K562 (cell line): ENCODE measurements around the gene TPSAB1. TPM values are rescaled to one million over a fixed set of nuclear protein-coding genes. Genes with fewer than 3 reads are reported as not detected.
A peak's percentile ranks its signal among the peaks of the same experiment; 100 is the strongest.

Experiments used
- ATAC-seq: fragments of 200-7000 bp; cut with Tn5 transposase; 3 replicates; pipeline ENCODE4 v1.9.1; 2020; ENCODE audit warnings: moderate library complexity
- BruUV-seq: library from RNA; stranded (reverse); fragments of 400-500 nt; replicated peaks from 2 replicates; lab custom pipeline; 2021; lab: Mats Ljungman, UMichigan
- CTCF ChIA-PET: fragments of 300-600 bp; formaldehyde crosslinking; extraction: SDS; loops from one replicate; lab custom pipeline; 2021; ENCODE audit warnings: low intra/inter-chr PET ratio; lab: Yijun Ruan, JAX
- POLR2A ChIA-PET: fragments of 300-600, 350-650 bp; sonication (Branson Sonifier 250); formaldehyde crosslinking; extraction: SDS; loops from one replicate; lab custom pipeline; 2021; ENCODE audit warnings: antibody characterized with exemption, inconsistent platforms; lab: Yijun Ruan, JAX
- DNase-seq, 4 experiments: peaks; one replicate each; pipeline versions ENCODE4 v3.0.0 to v3.0.0-alpha.2; 2011 to 2018; ENCODE audit warnings: low spot score in 3 of 4, mixed read lengths in 3 of 4; ENCODE audit errors: extremely low read depth in 1 of 4
- FAIRE-seq: peaks from 2 replicates; lab custom pipeline; 2011; peaks lifted over from hg19 to GRCh38; lab: Jason Lieb, UNC
- H2AFZ ChIP-seq: 2 replicates; pipeline ENCODE4 v1.6.0; 2011; ENCODE audit warnings: low read depth, low read length, control low read depth, inconsistent platforms
- H3K27ac ChIP-seq: fragments of 200-600 bp; 3 replicates; pipeline ENCODE4 v1.8.0; 2011; ENCODE audit warnings: low read depth, mild to moderate bottlenecking, control low read depth, inconsistent platforms, low read length, moderate library complexity, mixed read lengths; ENCODE audit errors: extremely low read depth
- H3K27me3 ChIP-seq, 2 experiments: fragments of 300-600 bp in 1 of 2; 2 replicates in 1 of 2; 3 replicates in 1 of 2; pipeline versions ENCODE4 v1.6.0 to v1.8.0; 2011; ENCODE audit warnings: inconsistent platforms in 2 of 2, low read length in 2 of 2, mild to moderate bottlenecking in 1 of 2, mixed read lengths in 1 of 2, moderate library complexity in 1 of 2; ENCODE audit not compliant: control insufficient read depth in 2 of 2, insufficient read depth in 2 of 2
- H3K36me3 ChIP-seq: fragments of 300-600 bp; 3 replicates; pipeline ENCODE4 v1.8.0; 2011; ENCODE audit warnings: mild to moderate bottlenecking, low read length, inconsistent platforms; ENCODE audit not compliant: control insufficient read depth, insufficient read depth
- H3K4me1 ChIP-seq, 2 experiments: fragments of 200-600 bp in 1 of 2; replicated peaks in 1 of 2; 2 replicates in 1 of 2; 3 replicates in 1 of 2; pipeline versions ENCODE4 v1.5.1 to v1.8.0; 2011; ENCODE audit warnings: inconsistent platforms in 2 of 2, low read length in 2 of 2, mild to moderate bottlenecking in 1 of 2, mixed read lengths in 1 of 2, moderate library complexity in 1 of 2; ENCODE audit not compliant: control insufficient read depth in 2 of 2, insufficient read depth in 2 of 2
- H3K4me2 ChIP-seq: 2 replicates; pipeline ENCODE4 v1.6.1; 2011; ENCODE audit warnings: low read length, control low read depth, inconsistent platforms, mixed read lengths; ENCODE audit not compliant: insufficient read depth
- H3K4me3 ChIP-seq: fragments of 200-600 bp; sonication (generic), shearing (Covaris generic); 2 replicates; pipeline ENCODE4 v1.5.1; 2016; ENCODE audit warnings: control low read depth, inconsistent platforms
- H3K79me2 ChIP-seq: fragments of 200-600 bp; 3 replicates; pipeline ENCODE4 v1.8.0; 2011; ENCODE audit warnings: low read length, inconsistent platforms; ENCODE audit not compliant: control insufficient read depth, insufficient read depth
- H3K9ac ChIP-seq, 2 experiments: 2 replicates each; pipeline versions ENCODE4 v1.6.0 to v1.6.1; 2011; ENCODE audit warnings: low read depth in 2 of 2, low read length in 2 of 2, control low read depth in 1 of 2, inconsistent platforms in 1 of 2, mild to moderate bottlenecking in 1 of 2, mixed read lengths in 1 of 2; ENCODE audit not compliant: insufficient read depth in 1 of 2
- H3K9me1 ChIP-seq: one replicate; pipeline ENCODE4 v1.6.0; 2011; ENCODE audit warnings: inconsistent platforms, mild to moderate bottlenecking, low read length, moderate library complexity; ENCODE audit not compliant: control insufficient read depth, insufficient read depth
- H3K9me3 ChIP-seq: replicated peaks from 2 replicates; pipeline ENCODE4 v1.5.1; 2011; ENCODE audit warnings: low read depth, low read length, inconsistent platforms; ENCODE audit not compliant: control insufficient read depth, insufficient read depth
- H4K20me1 ChIP-seq: replicated peaks from 2 replicates; pipeline ENCODE4 v1.6.1; 2011; ENCODE audit warnings: low read length, inconsistent platforms, mixed read lengths; ENCODE audit not compliant: control insufficient read depth, insufficient read depth
- MEIS2 ChIP-seq: fragments of 450-650 bp; IDR thresholded peaks from 2 replicates; pipeline ENCODE4 v1.6.1; 2014; ENCODE audit warnings: mild to moderate bottlenecking; ENCODE audit not compliant: partially characterized antibody
- SPI1 ChIP-seq: IDR thresholded peaks from 2 replicates; pipeline ENCODE4 v1.6.1; 2011; ENCODE audit warnings: low read depth, low read length, control low read depth, borderline replicate concordance
- SRSF3 ChIP-seq: fragments of 200-400 bp; formaldehyde crosslinking; IDR thresholded peaks from 2 replicates; pipeline ENCODE4 v1.6.1; 2016; ENCODE audit warnings: mild to moderate bottlenecking, low read length, moderate library complexity; ENCODE audit not compliant: insufficient read depth
- ZBTB17 ChIP-seq: fragments of 450-650 bp; formaldehyde crosslinking; IDR thresholded peaks from 2 replicates; pipeline ENCODE4 v1.4.0; 2020; ENCODE audit warnings: mild to moderate bottlenecking
- ZFP36 ChIP-seq: fragments of 150-350 bp; IDR thresholded peaks from 2 replicates; pipeline ENCODE4 v1.6.1; 2018; ENCODE audit warnings: low read length, low read depth; ENCODE audit not compliant: partially characterized antibody
- ZKSCAN8 ChIP-seq: fragments of 200-800 bp; sonication (Bioruptor generic); IDR thresholded peaks from 2 replicates; pipeline ENCODE4 v1.6.1; 2016; ENCODE audit warnings: missing genetic modification characterization, missing compliant biosample characterization
- WGBS: fragments of 100-300 bp; shearing (Covaris generic); methylation state at CpG from one replicate; pipeline ENCODE4 v1.1.6; 2016; ENCODE audit warnings: low coverage, mixed read lengths; ENCODE audit not compliant: insufficient coverage; ENCODE audit errors: missing lambda C conversion rate; 5-methylcytosine and 5-hydroxymethylcytosine counted together
- in situ Hi-C: fragments of 300-500 bp; cut with MboI; formaldehyde crosslinking; loops from 4 replicates; pipeline ENCODE4 v1.15.0; 2018; ENCODE audit warnings: inconsistent platforms, mixed read lengths
- intact Hi-C: fragments of 100-400 bp; cut with micrococcal nuclease; formaldehyde crosslinking; loops from 2 replicates; pipeline ENCODE4 v1.14.2; 2022
- polyA plus RNA-seq, 8 experiments: library from polyadenylated mRNA; depleted of rRNA in 4 of 8; stranded (reverse) in 5 of 8; unstranded in 3 of 8; fragments of >200 nt; fragmentation: Nextera tagmentation in 2 of 8; fragmentation: Illumina TruSeq in 1 of 8; extraction: Ambion mirVana in 2 of 8; extraction: Trizol in 1 of 8; gene quantifications; 2 replicates each; pipeline versions ENCODE4 v1.2.1 to v1.2.3, GENCODE V29; 2011 to 2014; ENCODE audit warnings: inconsistent platforms in 1 of 8, missing spikeins in 1 of 8
- total RNA-seq, 7 experiments: library from RNA; depleted of rRNA in 6 of 7; stranded (reverse); fragments of >200 nt in 6 of 7; fragmentation: Illumina TruSeq in 2 of 7; extraction: Trizol in 2 of 7; gene quantifications; 2 replicates each; pipeline versions ENCODE4 v1.2.1 to v1.2.3, GENCODE V29; 2011 to 2021; ENCODE audit warnings: low replicate concordance in 1 of 7

The TPSAB1 gene
- total and polyA plus RNA-seq, 9 of the 15 experiments (the other 6 are each of a cell fraction or from before 2014, with no cell fraction given): not detected

DNA sequence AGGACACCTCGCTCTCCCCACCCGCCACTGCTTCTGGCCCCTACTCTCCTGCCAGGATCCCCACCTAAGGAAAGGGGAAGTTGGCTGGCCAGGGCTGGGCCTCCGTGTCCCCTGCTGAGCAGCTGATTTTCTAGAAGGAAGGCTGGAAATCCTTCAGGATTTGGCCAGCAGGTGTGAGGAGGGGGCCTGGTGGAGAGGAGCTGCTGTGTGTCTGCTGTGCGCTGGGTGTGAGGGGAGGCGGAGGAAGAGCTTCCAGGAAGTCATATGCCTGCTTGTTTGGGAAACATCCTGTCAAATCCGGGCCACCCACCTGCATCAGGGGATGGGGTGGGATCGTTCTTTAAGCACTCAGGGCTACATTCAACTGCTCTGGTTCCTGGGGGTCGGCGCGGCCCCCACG, 44.0 kb upstream of the TPSAB1 start:
- ChIA-PET CTCF (no interaction called here), POLR2A (no interaction called here)
- WGBS: 7% methylated on average over 11 of the region's 11 CpGs
- H3K4me1 ChIP-seq: peaks cover 0 to 73% of the 10 kb centered on the region in 2 experiments; a peak in 3 of 5 replicates
- in situ Hi-C loops: loop anchor here (5.0 kb wide), 1 partner anchor 84 kb away; no protein-coding TSS in a partner anchor
- no peak for TF ChIP-seq ZBTB17
- no peak for TF ChIP-seq SRSF3
- TF ChIP-seq SPI1: 0 out of 2 replicates have a peak, but pooled peaks have one; percentile 6
- no peak for TF ChIP-seq ZFP36
- TF ChIP-seq ZKSCAN8 (CRISPR knock-in tag): no peak
- TF ChIP-seq MEIS2: no peak
- H3K36me3 ChIP-seq: no peaks in the 10 kb centered on the region
- ATAC-seq (no peak), FAIRE-seq (no peak), DNase-seq (no peak)
- no peak overlapping the region for H3K4me3 ChIP-seq
- H3K9ac ChIP-seq: no peak overlapping the region
- H3K79me2 ChIP-seq: no peaks in the 10 kb centered on the region
- H3K9me3 ChIP-seq: no peaks in the 10 kb centered on the region
- H2AFZ ChIP-seq: no peak overlapping the region
- no peak overlapping the region for H3K27ac ChIP-seq
- intact Hi-C loops: no loop called here
- peaks cover 6% of the 10 kb centered on the region; the same call in 1 of the 2 replicates for H4K20me1 ChIP-seq
- no peaks in the 10 kb centered on the region for H3K9me1 ChIP-seq
- H3K4me2 ChIP-seq: no peak overlapping the region
- BruUV-seq: no TSS peak
- H3K27me3 ChIP-seq: peaks cover 0 to 15% of the 10 kb centered on the region in 2 experiments; a peak in 2 of 5 replicates
